ENCODE measurements around the gene HOXD12. TPM values are rescaled to one million over a fixed set of nuclear protein-coding genes. Genes with fewer than 3 reads are reported as not detected.

The HOXD12 gene
- total RNA-seq, 2 donors from 2014 or later = not detected

GRCh38 chr2:176081376-176081836, 18.2 kb upstream of the HOXD12 start:
- H3K27ac ChIP-seq = peak overlapping the region in 1 of 2 donors; percentile 27
- DNase-seq (ENCODE audit: low spot score) = no peak
- no peak for ATAC-seq (ENCODE audit: insufficient number of reproducible peaks, low FRiP score, low read depth)
- H3K4me3 ChIP-seq = no peak overlapping the region
- H3K36me3 ChIP-seq = no peaks in the 10 kb centered on the region
- H3K27me3 ChIP-seq (replicated peaks; ENCODE audit: insufficient read depth) = peaks cover 75% of the 10 kb centered on the region
- H3K4me1 ChIP-seq (ENCODE audit: control insufficient read depth in 1 of 2, low read depth in 2 of 2) = peaks cover 4 to 19% of the 10 kb centered on the region in 2 donors
- no peak for TF ChIP-seq CTCF (IDR thresholded peaks at IDR 0.05)
- H3K9me3 ChIP-seq = no peaks in the 10 kb centered on the region

GRCh38 chr2:176081837-176082524, 17.6 kb upstream of the HOXD12 start:
- Histone ChIP-seq H3K9me3 (no peaks in the 10 kb centered on the region), H3K27ac (peak overlapping the region in 1 of 2 donors; percentile 5), H3K4me1 (ENCODE audit: control insufficient read depth in 1 of 2, low read depth in 2 of 2) (peaks cover 4 to 19% of the 10 kb centered on the region in 2 donors), H3K36me3 (no peaks in the 10 kb centered on the region), H3K27me3 (replicated peaks; ENCODE audit: insufficient read depth) (peaks cover 75% of the 10 kb centered on the region), H3K4me3 (no peak overlapping the region)
- no peak for ATAC-seq (ENCODE audit: insufficient number of reproducible peaks, low FRiP score, low read depth)
- TF ChIP-seq CTCF (IDR thresholded peaks at IDR 0.05) = no peak
- DNase-seq (ENCODE audit: low spot score) = no peak

- no peaks in the 10 kb centered on the region for H3K9me3 ChIP-seq
- peaks cover 4 to 19% of the 10 kb centered on the region in 2 donors for H3K4me1 ChIP-seq (ENCODE audit: control insufficient read depth in 1 of 2, low read depth in 2 of 2)
- H3K4me3 ChIP-seq = no peak overlapping the region
- H3K36me3 ChIP-seq = no peaks in the 10 kb centered on the region
- H3K27ac ChIP-seq = peak overlapping the region in 1 of 2 donors; percentile 5
- no peak for ATAC-seq (ENCODE audit: insufficient number of reproducible peaks, low FRiP score, low read depth)
- no peak for TF ChIP-seq CTCF (IDR thresholded peaks at IDR 0.05)
- peaks cover 75% of the 10 kb centered on the region for H3K27me3 ChIP-seq (replicated peaks; ENCODE audit: insufficient read depth)
- no peak for DNase-seq (ENCODE audit: low spot score)
These were observed 17.1 kb upstream of the HOXD12 start for GRCh38 chr2:176082525-176082823.

- DNase-seq (ENCODE audit: low spot score) (no peak), ATAC-seq (ENCODE audit: insufficient number of reproducible peaks, low FRiP score, low read depth) (no peak)
- Histone ChIP-seq H3K27me3 (replicated peaks; ENCODE audit: insufficient read depth) (peaks cover 74% of the 10 kb centered on the region), H3K9me3 (no peaks in the 10 kb centered on the region), H3K36me3 (no peaks in the 10 kb centered on the region), H3K4me3 (no peak overlapping the region), H3K4me1 (ENCODE audit: control insufficient read depth in 1 of 2, low read depth in 2 of 2) (peaks cover 4 to 23% of the 10 kb centered on the region in 2 donors), H3K27ac (no peak overlapping the region)
- TF ChIP-seq CTCF (IDR thresholded peaks at IDR 0.05) = no peak
These were observed 16.5 kb upstream of the HOXD12 start for GRCh38 chr2:176082824-176083751.

GRCh38 chr2:176083796-176084261, 15.8 kb upstream of the HOXD12 start, which contains the start of gene EVX2:
Gene EVX2 (minus strand): TSS chr2:176083962. CDS start chr2:176083776, 186 bp downstream.
- Histone ChIP-seq H3K27me3 (replicated peaks; ENCODE audit: insufficient read depth) (peaks cover 67% of the 10 kb centered on the region), H3K27ac (no peak within 1 kb of the TSS), H3K4me3 (no peak within 1 kb of the TSS), H3K9me3 (no peaks in the 10 kb centered on the region), H3K4me1 (ENCODE audit: control insufficient read depth in 1 of 2, low read depth in 2 of 2) (peaks cover 4 to 26% of the 10 kb centered on the region in 2 donors), H3K36me3 (no peaks in the 10 kb centered on the region)
- no peak for ATAC-seq (ENCODE audit: insufficient number of reproducible peaks, low FRiP score, low read depth)
- no peak for TF ChIP-seq CTCF (IDR thresholded peaks at IDR 0.05)
- DNase-seq (ENCODE audit: low spot score) = no peak
